Measurements from ENCODE around the gene AP1AR. TPM values are rescaled to one million over a fixed set of nuclear protein-coding genes. Genes with fewer than 3 reads are reported as not detected.
A peak's percentile ranks its signal among the peaks of the same experiment; 100 is the strongest.

Gene AP1AR
- total RNA-seq, 4 donors from 2014 or later, result 11.7 to 28.7 (median 14.4) TPM

DNA sequence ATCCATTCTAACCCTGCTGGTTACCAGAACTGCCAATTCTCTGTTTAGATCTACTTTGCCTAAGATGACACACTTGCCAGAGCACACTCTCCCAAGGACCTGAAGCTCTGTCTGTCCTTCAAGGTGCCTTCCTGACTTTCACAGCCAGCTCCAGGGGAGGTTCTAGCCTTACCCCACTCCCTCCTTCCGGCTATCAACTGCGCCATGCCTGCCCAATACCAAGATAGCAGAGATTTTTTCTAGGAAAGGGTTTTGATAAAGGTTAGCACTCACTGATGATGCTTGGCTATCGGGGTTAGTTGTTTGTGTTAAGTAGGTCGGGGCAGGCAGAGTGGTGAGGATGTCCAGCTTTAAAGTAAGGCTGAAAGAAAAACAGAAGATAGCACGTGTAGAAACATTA lies 79.9 kb downstream of the AP1AR start:
- intact Hi-C loops (cut with DNase I), result no loop called here
- Histone ChIP-seq H3K9me3 (no peaks in the 10 kb centered on the region), H3K27me3 (no peaks in the 10 kb centered on the region), H3K36me3 (peaks cover 0 to 3% (median 0%) of the 10 kb centered on the region in 4 donors), H3K27ac (replicated peaks in 1 of 4) (no peak overlapping the region), H3K4me1 (peaks cover 4 to 9% (median 9%) of the 10 kb centered on the region in 4 donors), H3K4me3 (no peak overlapping the region)
- TF ChIP-seq, protein P1, sequence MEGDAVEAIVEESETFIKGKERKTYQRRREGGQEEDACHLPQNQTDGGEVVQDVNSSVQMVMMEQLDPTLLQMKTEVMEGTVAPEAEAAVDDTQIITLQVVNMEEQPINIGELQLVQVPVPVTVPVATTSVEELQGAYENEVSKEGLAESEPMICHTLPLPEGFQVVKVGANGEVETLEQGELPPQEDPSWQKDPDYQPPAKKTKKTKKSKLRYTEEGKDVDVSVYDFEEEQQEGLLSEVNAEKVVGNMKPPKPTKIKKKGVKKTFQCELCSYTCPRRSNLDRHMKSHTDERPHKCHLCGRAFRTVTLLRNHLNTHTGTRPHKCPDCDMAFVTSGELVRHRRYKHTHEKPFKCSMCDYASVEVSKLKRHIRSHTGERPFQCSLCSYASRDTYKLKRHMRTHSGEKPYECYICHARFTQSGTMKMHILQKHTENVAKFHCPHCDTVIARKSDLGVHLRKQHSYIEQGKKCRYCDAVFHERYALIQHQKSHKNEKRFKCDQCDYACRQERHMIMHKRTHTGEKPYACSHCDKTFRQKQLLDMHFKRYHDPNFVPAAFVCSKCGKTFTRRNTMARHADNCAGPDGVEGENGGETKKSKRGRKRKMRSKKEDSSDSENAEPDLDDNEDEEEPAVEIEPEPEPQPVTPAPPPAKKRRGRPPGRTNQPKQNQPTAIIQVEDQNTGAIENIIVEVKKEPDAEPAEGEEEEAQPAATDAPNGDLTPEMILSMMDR (IDR thresholded peaks at IDR 0.05), result no peak
- no peak for TF ChIP-seq POLR2AphosphoS5 (IDR thresholded peaks at IDR 0.05)
- no peak for TF ChIP-seq POLR2A (IDR thresholded peaks at IDR 0.05; ENCODE audit: low read depth)
- TF ChIP-seq EP300 (IDR thresholded peaks at IDR 0.05), result no peak
- no peak for DNase-seq (ENCODE audit: extremely low spot score)
- 80% methylated on average over 5 of the region's 5 CpGs for WGBS

DNA sequence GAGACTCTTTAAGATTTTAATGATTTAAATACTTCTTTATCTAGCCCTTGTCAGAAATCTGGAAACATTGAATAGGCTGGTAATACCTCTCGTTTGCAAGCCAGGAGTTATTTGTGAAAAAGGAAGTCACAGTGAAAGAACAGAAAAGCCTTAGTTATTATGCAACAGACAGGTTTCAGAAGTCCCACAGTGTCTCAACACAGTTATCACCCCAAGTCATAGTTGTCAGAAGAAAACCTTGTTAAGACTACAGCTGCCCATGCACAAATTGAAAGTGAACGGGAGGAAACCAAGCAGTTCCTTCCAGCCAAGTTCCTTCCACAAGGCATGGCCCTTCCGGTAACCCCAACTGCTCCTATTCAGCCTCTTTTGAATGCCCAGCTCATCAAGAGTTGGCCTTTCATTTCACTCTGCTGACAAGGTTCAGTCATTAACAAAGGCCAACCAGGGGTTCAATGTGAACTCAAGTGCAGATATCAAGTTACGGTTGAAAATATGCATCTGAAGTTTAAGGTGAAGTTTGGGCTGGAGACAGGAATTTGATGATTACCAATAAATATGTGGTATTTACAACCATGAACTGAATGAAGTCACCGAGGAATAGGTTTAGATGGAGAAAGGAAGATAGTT lies 81.1 kb downstream of the AP1AR start:
- Histone ChIP-seq H3K36me3 (peaks cover 0 to 3% (median 0%) of the 10 kb centered on the region in 4 donors), H3K4me3 (no peak overlapping the region), H3K9me3 (no peaks in the 10 kb centered on the region), H3K27ac (replicated peaks in 1 of 4) (no peak overlapping the region), H3K4me1 (peaks cover 4 to 9% (median 9%) of the 10 kb centered on the region in 4 donors), H3K27me3 (no peaks in the 10 kb centered on the region)
- WGBS, result 89% methylated on average over 5 of the region's 5 CpGs
- TF ChIP-seq, protein P1 (IDR thresholded peaks at IDR 0.05), result no peak
- TF ChIP-seq EP300 (IDR thresholded peaks at IDR 0.05) (no peak), POLR2AphosphoS5 (IDR thresholded peaks at IDR 0.05) (no peak), POLR2A (IDR thresholded peaks at IDR 0.05; ENCODE audit: low read depth) (no peak)
- no peak for DNase-seq (ENCODE audit: extremely low spot score)
- intact Hi-C loops (cut with DNase I), result no loop called here

DNA sequence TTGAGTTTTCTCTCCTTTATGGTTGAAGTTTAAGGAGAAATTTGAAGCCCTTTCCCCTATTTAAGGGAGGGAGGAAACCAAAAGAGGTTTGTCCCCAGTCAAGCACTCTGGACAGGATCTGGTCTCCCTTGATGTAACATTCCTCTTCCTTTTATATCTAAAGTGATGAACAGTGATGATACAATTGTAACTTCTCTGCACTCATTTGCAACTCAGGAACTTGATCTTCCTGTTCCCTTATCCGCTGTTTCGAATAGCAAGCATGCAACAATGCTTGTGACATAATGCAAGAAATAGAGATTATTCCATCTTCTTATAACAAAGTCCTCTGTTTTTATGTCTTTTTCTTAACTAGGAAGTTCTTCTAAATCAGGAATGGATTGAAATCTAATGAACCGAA lies 83.9 kb downstream of the AP1AR start:
- DNase-seq (ENCODE audit: extremely low spot score), result no peak
- TF ChIP-seq EP300 (IDR thresholded peaks at IDR 0.05) (no peak), POLR2AphosphoS5 (IDR thresholded peaks at IDR 0.05) (no peak)
- TF ChIP-seq, protein P1 (IDR thresholded peaks at IDR 0.05), result no peak
- Histone ChIP-seq H3K27me3 (no peaks in the 10 kb centered on the region), H3K9me3 (no peaks in the 10 kb centered on the region), H3K36me3 (peaks cover 0 to 8% (median 0%) of the 10 kb centered on the region in 4 donors), H3K27ac (replicated peaks in 1 of 4) (no peak overlapping the region), H3K4me3 (no peak overlapping the region), H3K4me1 (no peaks in the 10 kb centered on the region)
- WGBS, result 85% methylated on average over 3 of the region's 3 CpGs
- intact Hi-C loops (cut with DNase I), result no loop called here

DNA sequence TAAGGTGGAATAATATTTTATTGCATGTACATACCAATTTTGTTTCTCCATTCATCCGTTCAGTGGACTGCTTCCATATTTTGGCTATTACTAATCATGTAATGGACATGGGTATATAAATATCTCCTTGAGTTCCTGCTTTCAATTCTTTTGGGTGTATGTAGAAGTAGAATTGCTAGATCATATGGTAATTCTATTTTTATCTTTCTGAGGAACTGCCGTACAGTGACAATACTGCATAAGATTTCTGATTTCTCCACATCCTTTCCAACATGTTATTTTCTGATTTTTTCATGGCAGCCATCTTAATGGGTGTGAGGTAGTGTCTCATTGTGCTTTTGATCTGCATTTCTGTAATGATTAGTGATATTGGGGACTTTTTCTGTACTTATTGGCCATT lies 84.8 kb downstream of the AP1AR start:
- H3K9me3 ChIP-seq, result no peaks in the 10 kb centered on the region
- no peaks in the 10 kb centered on the region for H3K4me1 ChIP-seq
- intact Hi-C loops (cut with DNase I), result no loop called here
- H3K27ac ChIP-seq (replicated peaks in 1 of 4), result no peak overlapping the region
- no peaks in the 10 kb centered on the region for H3K27me3 ChIP-seq
- no peak for TF ChIP-seq POLR2A (IDR thresholded peaks at IDR 0.05; ENCODE audit: low read depth)
- WGBS, result 82% methylated on average over 2 of the region's 2 CpGs
- H3K36me3 ChIP-seq, result peaks cover 0 to 8% (median 0%) of the 10 kb centered on the region in 4 donors
- H3K4me3 ChIP-seq, result no peak overlapping the region
- DNase-seq (ENCODE audit: extremely low spot score), result no peak

DNA sequence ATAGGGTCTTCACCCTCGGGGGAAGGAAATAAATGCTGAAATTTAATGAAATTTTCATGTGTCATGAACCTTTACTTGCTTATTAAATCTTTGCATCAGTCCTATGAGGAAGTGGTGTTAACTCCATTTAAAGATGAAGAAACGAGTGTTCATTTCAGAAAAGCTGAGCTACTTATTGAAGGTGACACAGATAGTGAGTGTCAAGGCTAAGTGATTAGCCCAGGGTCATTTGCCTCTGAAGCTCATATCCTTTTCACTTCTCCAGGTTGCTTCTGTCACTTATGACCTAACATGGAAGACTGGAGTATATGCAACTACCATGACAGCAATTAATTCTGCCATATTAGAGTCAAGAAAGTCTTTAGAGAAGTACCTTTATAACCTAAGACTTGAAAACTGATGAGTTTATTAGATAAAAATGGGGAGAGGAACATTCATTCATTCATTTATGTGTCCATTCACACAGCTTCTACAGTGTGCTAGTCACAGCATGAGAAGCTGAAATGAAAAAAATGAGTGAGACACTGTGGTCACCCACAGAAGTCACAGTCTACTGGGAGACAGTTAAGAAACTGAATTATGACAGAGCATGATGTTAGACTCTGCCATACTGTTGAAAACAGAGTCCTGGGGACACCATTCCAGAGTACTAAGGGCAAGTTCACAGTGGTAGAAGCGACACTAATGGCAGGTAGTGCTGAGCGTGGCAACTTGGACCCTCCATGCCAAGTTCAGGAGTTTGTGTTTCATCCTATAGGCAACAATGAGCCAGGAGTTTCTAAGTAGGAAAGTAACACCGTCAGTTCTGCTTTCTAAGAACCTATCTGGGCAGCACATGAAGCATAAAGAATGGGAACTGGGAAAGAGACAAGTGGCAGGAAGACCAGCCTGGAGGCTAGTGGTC lies 86.9 kb downstream of the AP1AR start:
- no peak overlapping the region for H3K27ac ChIP-seq (replicated peaks in 1 of 4)
- TF ChIP-seq POLR2A (IDR thresholded peaks at IDR 0.05; ENCODE audit: low read depth) (no peak), POLR2AphosphoS5 (IDR thresholded peaks at IDR 0.05) (no peak)
- TF ChIP-seq, protein P1 (IDR thresholded peaks at IDR 0.05), result no peak
- no peaks in the 10 kb centered on the region for H3K27me3 ChIP-seq
- DNase-seq (ENCODE audit: extremely low spot score), result peak; percentile 68
- H3K36me3 ChIP-seq, result peaks cover 0 to 8% (median 0%) of the 10 kb centered on the region in 4 donors
- 89% methylated on average over 5 of the region's 5 CpGs for WGBS
- intact Hi-C loops (cut with DNase I), result no loop called here
- peaks cover 0 to 6% (median 2%) of the 10 kb centered on the region in 4 donors for H3K4me1 ChIP-seq
- H3K4me3 ChIP-seq, result no peak overlapping the region
- H3K9me3 ChIP-seq, result no peaks in the 10 kb centered on the region

Measured in esophagus muscularis mucosa (tissue), 4 donors.